CD4-positive, alpha-beta T cell treated with Interleukin-4 for 1 hour (primary cell): ENCODE measurements around the gene MGST3.
"Not testable (repeated sequence)": the region's sequence is repeated elsewhere in the genome, so short reads cannot be mapped to it uniquely, and the experiment has no call there.

Experiments used
- DNase-seq, 2 donors: peaks; one replicate each; pipeline ENCODE4 v3.0.0-alpha.2; 2020 to 2022

The MGST3 gene

DNA sequence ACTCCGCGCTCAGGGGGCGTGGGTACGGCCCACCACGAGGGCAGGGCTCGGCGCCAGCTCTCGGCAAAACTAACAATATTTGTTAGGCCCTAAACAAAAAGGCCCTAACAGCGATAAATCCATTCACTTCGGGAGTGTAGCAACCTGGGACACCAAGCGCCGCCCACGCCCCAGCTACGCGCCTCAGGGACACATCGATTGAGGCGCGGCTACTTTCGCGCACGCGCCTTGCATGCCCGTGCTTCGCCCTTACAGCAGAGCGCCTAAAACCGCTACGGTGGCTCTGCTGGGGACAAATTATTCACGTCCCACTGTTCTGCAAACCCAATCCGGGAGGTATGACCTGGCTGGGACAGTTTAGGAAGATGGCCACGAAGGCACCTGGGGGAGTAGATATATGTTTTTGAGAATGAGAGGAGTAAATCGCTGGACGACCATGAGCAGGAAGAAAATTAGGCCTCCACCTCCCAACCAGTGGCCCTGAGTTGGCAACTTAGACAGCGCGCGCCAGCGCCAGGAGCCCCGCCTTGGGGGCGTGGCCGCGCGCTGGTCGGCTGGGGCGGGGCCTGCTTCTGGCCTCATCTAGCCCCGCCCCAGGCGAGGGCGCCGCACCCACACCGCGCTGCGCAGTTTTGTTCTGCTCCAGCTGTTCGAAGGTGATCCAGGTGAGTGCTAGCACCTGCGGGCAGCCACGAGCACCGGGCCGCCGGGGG, at the start of gene MGST3:
MGST3 (plus strand) TSS at position 606 of the 713 bp plus-strand sequence. CDS start 18,614 bp downstream, outside the sequence.
- DNase-seq = peak; percentile 95

- DNase-seq = no peak
These were observed 49.1 kb upstream of the MGST3 start for GRCh38 chr1:165581926-165582325.

GRCh38 chr1:165586398-165586797, 44.6 kb upstream of the MGST3 start:
- no peak for DNase-seq

DNA sequence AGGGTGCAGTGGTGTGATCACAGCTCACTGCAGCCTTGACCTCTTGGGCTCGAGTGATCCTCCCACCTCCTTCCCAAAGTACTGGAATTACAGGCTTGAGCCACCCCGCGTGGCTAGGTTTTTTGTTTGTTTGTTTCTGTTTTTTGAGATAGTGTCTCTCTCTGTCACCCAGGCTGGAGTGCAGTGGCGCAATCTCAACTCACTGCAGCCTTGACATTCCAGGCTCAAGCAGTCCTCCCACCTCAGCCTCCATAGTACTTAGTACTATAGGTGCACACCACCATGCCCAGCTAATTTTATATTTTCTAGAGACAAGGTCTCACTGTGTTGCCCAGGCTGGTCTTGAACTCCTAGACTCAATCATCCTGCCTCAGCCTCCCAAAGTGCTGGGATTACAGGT, 39.6 kb upstream of the MGST3 start:
- not testable (repeated sequence) for DNase-seq

- peak; percentile 72 to 81 for DNase-seq
These were observed 37.9 kb upstream of the MGST3 start for GRCh38 chr1:165592945-165593823.

DNA sequence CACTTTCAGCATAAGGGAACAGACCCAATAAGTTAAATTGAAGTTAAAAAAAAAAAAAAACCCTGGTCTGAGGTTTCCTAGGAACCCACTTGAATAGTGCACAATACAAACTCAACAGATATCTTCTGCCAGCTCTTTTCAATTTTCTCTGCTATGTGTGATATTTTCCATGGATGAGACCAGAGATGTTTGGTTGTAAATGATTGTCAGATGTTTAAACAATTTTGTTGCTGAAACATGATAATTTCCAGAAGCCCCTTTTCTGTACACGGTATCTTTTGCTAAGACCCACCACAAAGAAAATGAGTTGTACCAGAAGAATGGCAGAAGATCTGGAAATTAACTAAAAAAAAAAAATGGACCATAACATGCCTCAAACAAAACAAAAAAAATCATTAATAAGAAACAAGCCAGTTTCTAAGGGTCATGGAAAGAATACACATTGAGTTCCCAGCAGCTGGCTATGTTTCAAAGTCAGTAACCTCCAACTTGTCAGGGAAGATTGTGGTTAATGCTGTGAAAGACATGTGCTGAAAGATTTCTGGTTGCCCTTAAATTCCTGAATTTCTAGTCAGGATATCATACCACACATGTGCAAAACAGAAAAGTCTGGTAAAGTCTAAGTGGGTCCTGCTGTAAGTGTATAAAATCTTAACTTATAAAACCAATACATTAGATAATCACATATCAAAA, 35.6 kb upstream of the MGST3 start:
- DNase-seq = no peak

DNA sequence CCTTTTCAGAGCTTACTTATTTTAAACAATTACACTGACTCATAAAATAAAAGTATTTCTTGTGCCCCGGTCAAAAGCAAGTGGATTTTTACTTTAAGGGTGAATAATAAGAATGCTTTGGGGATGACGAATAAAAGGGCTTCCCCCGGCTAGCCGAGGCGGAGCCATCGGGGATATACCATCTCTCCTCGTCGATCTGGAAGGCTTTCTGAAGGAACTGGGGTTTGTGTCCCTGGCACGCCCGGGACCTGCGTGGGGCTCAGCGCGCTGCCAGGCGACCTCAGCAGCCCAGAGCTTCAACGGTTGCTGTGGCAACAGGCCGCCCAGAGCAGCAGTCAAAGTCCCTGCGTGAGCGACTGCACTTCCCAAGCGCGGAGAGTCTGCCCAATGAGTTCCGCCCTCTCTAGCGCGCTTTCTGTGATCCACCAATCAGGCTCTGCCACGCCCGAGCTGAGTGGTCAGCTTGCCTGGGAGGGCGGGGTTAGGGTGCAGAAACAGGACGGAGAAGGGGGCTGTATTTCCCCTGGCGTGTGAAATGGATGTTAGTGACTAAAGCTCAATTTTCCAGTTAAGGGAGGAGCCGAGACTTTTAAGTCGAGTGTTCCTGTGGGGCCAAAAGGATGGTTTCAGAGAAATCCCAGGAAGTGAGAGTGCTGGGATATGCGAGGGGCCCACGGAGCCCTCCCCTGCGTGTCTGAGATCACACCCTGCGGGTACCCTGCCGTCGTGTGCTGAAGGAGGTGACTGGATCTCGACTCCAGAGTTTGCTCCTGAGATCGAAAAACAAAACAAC, 33.0 kb upstream of the MGST3 start:
- DNase-seq = peak; percentile 94 to 96

DNA sequence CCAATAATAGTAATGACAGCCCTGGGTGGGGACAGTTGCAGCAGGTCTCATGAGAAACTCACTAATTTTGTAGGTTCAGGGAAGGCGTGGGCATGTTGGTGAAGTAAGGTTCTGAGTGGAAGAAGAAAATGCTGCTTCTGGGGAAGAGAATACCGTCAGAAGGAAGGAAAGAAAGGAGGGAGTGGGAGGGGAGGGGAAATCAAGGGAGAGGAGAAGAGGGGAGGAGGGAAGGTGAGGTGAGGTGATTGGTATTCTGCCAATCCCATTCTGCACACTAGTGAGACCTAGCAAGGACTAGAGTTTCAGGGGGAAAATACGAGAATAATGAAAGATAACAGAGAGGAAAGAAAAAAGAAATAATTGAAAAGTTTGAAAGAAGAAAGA, 32.4 kb upstream of the MGST3 start:
- DNase-seq = no peak

DNA sequence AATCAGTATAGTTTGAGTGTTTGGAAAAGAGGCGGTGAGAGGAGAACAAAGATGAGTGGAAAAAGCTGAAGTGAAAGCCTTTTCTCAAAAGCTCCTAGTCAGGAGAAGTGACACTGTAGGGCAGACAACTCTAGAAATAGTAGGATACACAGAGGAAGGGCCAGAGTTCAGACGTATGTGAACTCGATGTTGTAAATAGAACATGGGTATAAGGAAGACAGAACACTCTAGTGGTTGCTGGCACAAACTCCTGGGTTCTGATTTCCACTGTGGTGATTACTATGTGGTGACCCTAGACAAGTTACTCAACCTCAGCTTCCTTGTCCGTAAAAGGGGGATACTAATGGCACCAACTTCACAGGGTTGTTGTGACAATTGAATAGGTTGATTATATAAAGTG, 30.2 kb upstream of the MGST3 start:
- no peak for DNase-seq

GRCh38 chr1:165603810-165604209, 27.2 kb upstream of the MGST3 start:
- DNase-seq = no peak

DNA sequence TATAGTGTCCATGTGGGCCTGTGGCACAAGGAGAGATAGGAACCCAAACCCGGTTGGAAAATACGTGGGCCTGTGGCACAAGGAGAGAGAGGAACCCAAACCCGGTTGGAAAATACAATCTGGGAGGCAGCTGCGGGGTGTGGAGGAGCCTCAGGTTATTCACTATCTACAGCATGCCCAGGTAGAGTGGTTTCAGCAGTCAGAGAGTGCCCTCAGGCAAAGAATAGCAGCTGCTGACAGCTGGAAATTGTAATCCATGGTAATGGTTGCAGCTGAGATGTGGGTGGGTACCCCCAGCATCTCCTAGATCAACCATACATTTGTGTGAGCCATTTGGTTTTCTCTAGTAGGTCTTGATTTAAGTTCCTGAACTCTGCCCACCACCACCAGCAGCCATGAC, 25.8 kb upstream of the MGST3 start:
- DNase-seq = no peak

- DNase-seq = not testable (repeated sequence)
These were observed 24.4 kb upstream of the MGST3 start for GRCh38 chr1:165606676-165607075.

GRCh38 chr1:165610866-165611265, 20.2 kb upstream of the MGST3 start:
- no peak for DNase-seq

DNA sequence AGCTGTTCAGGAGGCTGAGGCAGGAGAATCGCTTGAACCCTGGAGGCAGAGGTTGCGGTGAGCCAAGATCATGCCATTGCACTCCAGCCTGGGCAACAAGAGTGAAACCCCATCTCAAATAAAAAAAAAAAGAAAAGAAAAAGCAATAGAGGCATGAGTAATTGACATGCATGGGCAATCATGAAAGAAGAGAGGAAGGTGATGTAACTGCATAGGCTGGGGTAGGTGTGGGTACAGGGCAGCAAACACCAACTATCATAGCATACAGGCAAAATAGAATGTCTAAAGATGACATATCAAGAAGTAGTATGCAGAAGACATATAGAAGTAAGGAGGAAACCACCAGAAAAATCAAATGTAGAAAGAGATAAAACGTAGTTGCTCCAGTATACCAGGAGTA, 19.0 kb upstream of the MGST3 start:
- DNase-seq = no peak

- DNase-seq = no peak
These were observed 14.9 kb upstream of the MGST3 start for GRCh38 chr1:165616054-165616612.

GRCh38 chr1:165616987-165617546, 14.0 kb upstream of the MGST3 start:
- DNase-seq = no peak

- DNase-seq = no peak
These were observed 11.3 kb upstream of the MGST3 start for GRCh38 chr1:165619647-165620151.

GRCh38 chr1:165623624-165624023, 7.4 kb upstream of the MGST3 start:
- no peak for DNase-seq

DNA sequence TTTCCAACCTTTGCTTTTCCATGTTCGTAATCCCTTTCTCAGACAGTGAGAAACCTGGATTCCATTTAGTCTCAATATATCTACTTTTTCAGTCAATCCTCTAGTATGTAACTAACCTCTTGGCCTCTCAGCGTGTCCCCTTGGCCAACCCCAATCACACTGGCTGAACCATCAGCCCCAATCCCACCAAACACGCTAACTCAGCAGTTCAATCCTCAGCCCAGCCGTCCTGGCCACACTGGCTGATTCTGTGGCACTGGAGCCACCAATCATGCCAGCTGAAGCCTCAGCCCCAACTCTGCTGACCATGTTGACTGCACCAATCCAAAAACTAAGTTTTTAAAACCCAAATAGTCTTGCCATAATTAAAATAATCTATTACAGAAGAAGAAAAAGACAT, 6.6 kb upstream of the MGST3 start:
- no peak for DNase-seq

- no peak for DNase-seq
These were observed 2.7 kb upstream of the MGST3 start for GRCh38 chr1:165628147-165628822.

DNA sequence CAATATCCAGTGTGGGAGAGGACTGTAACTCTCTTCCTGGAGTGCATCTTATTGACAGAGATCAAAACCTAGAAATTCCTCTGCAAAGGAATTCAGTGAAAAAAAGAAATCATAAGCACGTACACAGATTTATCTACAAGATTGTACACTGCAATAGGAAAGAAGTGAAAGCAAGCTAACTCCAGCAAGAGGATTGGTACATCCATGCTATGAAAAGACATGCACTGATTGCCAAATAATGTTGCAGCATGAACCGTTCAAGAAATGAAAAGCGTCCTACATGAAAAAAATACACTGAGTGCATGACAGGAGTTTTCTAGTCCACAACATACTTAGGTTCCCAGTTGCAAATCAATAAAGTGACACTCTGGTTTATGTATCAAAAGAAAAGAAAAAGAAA, 1.9 kb upstream of the MGST3 start:
- no peak for DNase-seq
